K562 (cell line): ENCODE measurements around the gene ICAM2. TPM values are rescaled to one million over a fixed set of nuclear protein-coding genes. Genes with fewer than 3 reads are reported as not detected.

Experiments used
- ATAC-seq: fragments of 200-7000 bp; cut with Tn5 transposase; 3 replicates; pipeline ENCODE4 v1.9.1; 2020; ENCODE audit warnings: moderate library complexity
- BruUV-seq: library from RNA; stranded (reverse); fragments of 400-500 nt; replicated peaks from 2 replicates; lab custom pipeline; 2021; lab: Mats Ljungman, UMichigan
- CTCF ChIA-PET: fragments of 300-600 bp; formaldehyde crosslinking; extraction: SDS; loops from one replicate; lab custom pipeline; 2021; ENCODE audit warnings: low intra/inter-chr PET ratio; lab: Yijun Ruan, JAX
- POLR2A ChIA-PET: fragments of 300-600, 350-650 bp; sonication (Branson Sonifier 250); formaldehyde crosslinking; extraction: SDS; loops from one replicate; lab custom pipeline; 2021; ENCODE audit warnings: antibody characterized with exemption, inconsistent platforms; lab: Yijun Ruan, JAX
- DNase-seq, 4 experiments: peaks; one replicate each; pipeline versions ENCODE4 v3.0.0 to v3.0.0-alpha.2; 2011 to 2018; ENCODE audit warnings: low spot score in 3 of 4, mixed read lengths in 3 of 4; ENCODE audit errors: extremely low read depth in 1 of 4
- FAIRE-seq: peaks from 2 replicates; lab custom pipeline; 2011; peaks lifted over from hg19 to GRCh38; lab: Jason Lieb, UNC
- H2AFZ ChIP-seq: 2 replicates; pipeline ENCODE4 v1.6.0; 2011; ENCODE audit warnings: low read depth, low read length, control low read depth, inconsistent platforms
- H3K27ac ChIP-seq: fragments of 200-600 bp; 3 replicates; pipeline ENCODE4 v1.8.0; 2011; ENCODE audit warnings: low read depth, mild to moderate bottlenecking, control low read depth, inconsistent platforms, low read length, moderate library complexity, mixed read lengths; ENCODE audit errors: extremely low read depth
- H3K27me3 ChIP-seq, 2 experiments: fragments of 300-600 bp in 1 of 2; 2 replicates in 1 of 2; 3 replicates in 1 of 2; pipeline versions ENCODE4 v1.6.0 to v1.8.0; 2011; ENCODE audit warnings: inconsistent platforms in 2 of 2, low read length in 2 of 2, mild to moderate bottlenecking in 1 of 2, mixed read lengths in 1 of 2, moderate library complexity in 1 of 2; ENCODE audit not compliant: control insufficient read depth in 2 of 2, insufficient read depth in 2 of 2
- H3K36me3 ChIP-seq: fragments of 300-600 bp; 3 replicates; pipeline ENCODE4 v1.8.0; 2011; ENCODE audit warnings: mild to moderate bottlenecking, low read length, inconsistent platforms; ENCODE audit not compliant: control insufficient read depth, insufficient read depth
- H3K4me1 ChIP-seq, 2 experiments: fragments of 200-600 bp in 1 of 2; replicated peaks in 1 of 2; 2 replicates in 1 of 2; 3 replicates in 1 of 2; pipeline versions ENCODE4 v1.5.1 to v1.8.0; 2011; ENCODE audit warnings: inconsistent platforms in 2 of 2, low read length in 2 of 2, mild to moderate bottlenecking in 1 of 2, mixed read lengths in 1 of 2, moderate library complexity in 1 of 2; ENCODE audit not compliant: control insufficient read depth in 2 of 2, insufficient read depth in 2 of 2
- H3K4me2 ChIP-seq: 2 replicates; pipeline ENCODE4 v1.6.1; 2011; ENCODE audit warnings: low read length, control low read depth, inconsistent platforms, mixed read lengths; ENCODE audit not compliant: insufficient read depth
- H3K4me3 ChIP-seq: fragments of 200-600 bp; sonication (generic), shearing (Covaris generic); 2 replicates; pipeline ENCODE4 v1.5.1; 2016; ENCODE audit warnings: control low read depth, inconsistent platforms
- H3K79me2 ChIP-seq: fragments of 200-600 bp; 3 replicates; pipeline ENCODE4 v1.8.0; 2011; ENCODE audit warnings: low read length, inconsistent platforms; ENCODE audit not compliant: control insufficient read depth, insufficient read depth
- H3K9ac ChIP-seq, 2 experiments: 2 replicates each; pipeline versions ENCODE4 v1.6.0 to v1.6.1; 2011; ENCODE audit warnings: low read depth in 2 of 2, low read length in 2 of 2, control low read depth in 1 of 2, inconsistent platforms in 1 of 2, mild to moderate bottlenecking in 1 of 2, mixed read lengths in 1 of 2; ENCODE audit not compliant: insufficient read depth in 1 of 2
- H3K9me1 ChIP-seq: one replicate; pipeline ENCODE4 v1.6.0; 2011; ENCODE audit warnings: inconsistent platforms, mild to moderate bottlenecking, low read length, moderate library complexity; ENCODE audit not compliant: control insufficient read depth, insufficient read depth
- H3K9me3 ChIP-seq: replicated peaks from 2 replicates; pipeline ENCODE4 v1.5.1; 2011; ENCODE audit warnings: low read depth, low read length, inconsistent platforms; ENCODE audit not compliant: control insufficient read depth, insufficient read depth
- H4K20me1 ChIP-seq: replicated peaks from 2 replicates; pipeline ENCODE4 v1.6.1; 2011; ENCODE audit warnings: low read length, inconsistent platforms, mixed read lengths; ENCODE audit not compliant: control insufficient read depth, insufficient read depth
- LCOR ChIP-seq: sonication (generic); formaldehyde crosslinking; IDR thresholded peaks from 2 replicates; pipeline ENCODE4 v1.8.0; 2022; ENCODE audit warnings: mild to moderate bottlenecking, missing genetic modification reagents
- POLR2G ChIP-seq: fragments of 200-400 bp; formaldehyde crosslinking; IDR thresholded peaks from 2 replicates; pipeline ENCODE4 v1.6.1; 2017; ENCODE audit warnings: low read depth, mild to moderate bottlenecking, antibody characterized with exemption, low read length, moderate library complexity
- RBFOX2 ChIP-seq: fragments of 200-400 bp; formaldehyde crosslinking; IDR thresholded peaks from 2 replicates; pipeline ENCODE4 v1.6.1; 2017; ENCODE audit warnings: low read depth, mild to moderate bottlenecking, low read length, moderate library complexity
- SAFB ChIP-seq: fragments of 200-400 bp; formaldehyde crosslinking; IDR thresholded peaks from 2 replicates; pipeline ENCODE4 v1.6.1; 2017; ENCODE audit warnings: low read depth, low read length, borderline replicate concordance
- ZNF347 ChIP-seq: fragments of 450-650 bp; formaldehyde crosslinking; IDR thresholded peaks from 2 replicates; pipeline ENCODE4 v1.4.0; 2020; ENCODE audit warnings: low read depth, mild to moderate bottlenecking, moderate library complexity
- ZNF717 ChIP-seq: fragments of 250-450 bp; sonication (Bioruptor Pico); IDR thresholded peaks from 2 replicates; pipeline ENCODE4 v1.5.0; 2021
- ZNF830 ChIP-seq: fragments of 250-450 bp; sonication (Bioruptor Pico); IDR thresholded peaks from 2 replicates; pipeline ENCODE4 v1.5.0; 2021; ENCODE audit warnings: mild to moderate bottlenecking
- WGBS: fragments of 100-300 bp; shearing (Covaris generic); methylation state at CpG from one replicate; pipeline ENCODE4 v1.1.6; 2016; ENCODE audit warnings: low coverage, mixed read lengths; ENCODE audit not compliant: insufficient coverage; ENCODE audit errors: missing lambda C conversion rate; 5-methylcytosine and 5-hydroxymethylcytosine counted together
- in situ Hi-C: fragments of 300-500 bp; cut with MboI; formaldehyde crosslinking; loops from 4 replicates; pipeline ENCODE4 v1.15.0; 2018; ENCODE audit warnings: inconsistent platforms, mixed read lengths
- intact Hi-C: fragments of 100-400 bp; cut with micrococcal nuclease; formaldehyde crosslinking; loops from 2 replicates; pipeline ENCODE4 v1.14.2; 2022
- polyA plus RNA-seq, 8 experiments: library from polyadenylated mRNA; depleted of rRNA in 4 of 8; stranded (reverse) in 5 of 8; unstranded in 3 of 8; fragments of >200 nt; fragmentation: Nextera tagmentation in 2 of 8; fragmentation: Illumina TruSeq in 1 of 8; extraction: Ambion mirVana in 2 of 8; extraction: Trizol in 1 of 8; gene quantifications; 2 replicates each; pipeline versions ENCODE4 v1.2.1 to v1.2.3, GENCODE V29; 2011 to 2014; ENCODE audit warnings: inconsistent platforms in 1 of 8, missing spikeins in 1 of 8
- total RNA-seq, 7 experiments: library from RNA; depleted of rRNA in 6 of 7; stranded (reverse); fragments of >200 nt in 6 of 7; fragmentation: Illumina TruSeq in 2 of 7; extraction: Trizol in 2 of 7; gene quantifications; 2 replicates each; pipeline versions ENCODE4 v1.2.1 to v1.2.3, GENCODE V29; 2011 to 2021; ENCODE audit warnings: low replicate concordance in 1 of 7
- TF ChIP-seq, protein P1 (sequence below), 2 experiments: fragments of 450-650 bp in 1 of 2; sonication (generic) in 1 of 2; formaldehyde crosslinking in 1 of 2; IDR thresholded peaks; 2 replicates each; pipeline versions ENCODE4 v1.7.1 to v1.9.0; 2016 to 2022; ENCODE audit warnings: inconsistent platforms in 1 of 2, mild to moderate bottlenecking in 1 of 2, missing genetic modification reagents in 1 of 2

ICAM2 gene
- total and polyA plus RNA-seq, 9 of the 15 experiments (the other 6 are each of a cell fraction or from before 2014, with no cell fraction given) = 37.9 to 89.4 (median 60.6) TPM

DNA sequence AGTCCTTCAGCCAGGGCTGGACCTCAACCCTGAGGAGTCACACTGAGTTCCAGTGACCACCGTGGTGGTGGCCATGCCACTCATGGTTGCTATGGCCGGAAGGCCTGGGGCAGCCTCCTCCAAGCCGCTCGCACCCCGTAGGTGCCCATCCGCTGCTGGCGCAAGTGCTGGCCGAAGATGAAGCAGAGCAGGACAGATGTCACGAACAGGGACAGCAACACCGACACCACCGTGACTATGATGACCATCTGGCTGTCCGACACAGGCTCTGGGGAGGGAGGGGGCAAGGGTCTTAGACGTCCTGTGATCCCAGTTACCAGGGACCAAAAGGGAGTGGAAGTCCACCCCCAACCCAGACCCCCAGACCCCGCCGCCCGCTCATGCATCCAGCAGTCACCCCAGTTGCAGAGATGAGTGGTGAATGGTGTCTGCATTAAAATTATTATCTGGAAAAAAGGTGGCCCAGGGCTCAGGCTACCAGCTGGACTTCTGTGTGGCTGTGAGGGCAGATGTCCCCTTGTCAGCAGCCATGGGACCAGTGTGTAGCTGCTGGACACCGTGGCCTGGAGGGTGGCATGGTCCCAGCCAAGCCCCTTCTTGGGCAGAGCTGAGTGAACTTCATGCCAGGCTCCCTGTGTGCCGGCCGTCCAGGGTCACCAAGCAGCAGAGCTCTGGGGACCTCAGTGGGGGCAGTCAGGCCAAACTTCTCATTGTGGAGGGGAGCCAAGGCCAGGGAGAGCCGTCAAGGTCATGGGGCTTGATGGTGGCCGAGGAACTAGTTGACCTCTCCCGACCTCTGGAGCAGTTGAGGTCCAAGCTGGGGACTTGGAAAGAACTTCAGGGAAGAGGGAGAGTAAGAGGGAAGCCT, 17.5 kb downstream of the ICAM2 start:
- Histone ChIP-seq H3K4me1 (peaks cover 18 to 76% of the 10 kb centered on the region in 2 experiments), H3K27ac (no peak overlapping the region)
- WGBS = 93% methylated on average over 20 of the region's 22 CpGs
- no peak for TF ChIP-seq LCOR (CRISPR knock-in tag)
- TF ChIP-seq ZNF347 (CRISPR knock-in tag) = no peak
- TF ChIP-seq, protein P1, sequence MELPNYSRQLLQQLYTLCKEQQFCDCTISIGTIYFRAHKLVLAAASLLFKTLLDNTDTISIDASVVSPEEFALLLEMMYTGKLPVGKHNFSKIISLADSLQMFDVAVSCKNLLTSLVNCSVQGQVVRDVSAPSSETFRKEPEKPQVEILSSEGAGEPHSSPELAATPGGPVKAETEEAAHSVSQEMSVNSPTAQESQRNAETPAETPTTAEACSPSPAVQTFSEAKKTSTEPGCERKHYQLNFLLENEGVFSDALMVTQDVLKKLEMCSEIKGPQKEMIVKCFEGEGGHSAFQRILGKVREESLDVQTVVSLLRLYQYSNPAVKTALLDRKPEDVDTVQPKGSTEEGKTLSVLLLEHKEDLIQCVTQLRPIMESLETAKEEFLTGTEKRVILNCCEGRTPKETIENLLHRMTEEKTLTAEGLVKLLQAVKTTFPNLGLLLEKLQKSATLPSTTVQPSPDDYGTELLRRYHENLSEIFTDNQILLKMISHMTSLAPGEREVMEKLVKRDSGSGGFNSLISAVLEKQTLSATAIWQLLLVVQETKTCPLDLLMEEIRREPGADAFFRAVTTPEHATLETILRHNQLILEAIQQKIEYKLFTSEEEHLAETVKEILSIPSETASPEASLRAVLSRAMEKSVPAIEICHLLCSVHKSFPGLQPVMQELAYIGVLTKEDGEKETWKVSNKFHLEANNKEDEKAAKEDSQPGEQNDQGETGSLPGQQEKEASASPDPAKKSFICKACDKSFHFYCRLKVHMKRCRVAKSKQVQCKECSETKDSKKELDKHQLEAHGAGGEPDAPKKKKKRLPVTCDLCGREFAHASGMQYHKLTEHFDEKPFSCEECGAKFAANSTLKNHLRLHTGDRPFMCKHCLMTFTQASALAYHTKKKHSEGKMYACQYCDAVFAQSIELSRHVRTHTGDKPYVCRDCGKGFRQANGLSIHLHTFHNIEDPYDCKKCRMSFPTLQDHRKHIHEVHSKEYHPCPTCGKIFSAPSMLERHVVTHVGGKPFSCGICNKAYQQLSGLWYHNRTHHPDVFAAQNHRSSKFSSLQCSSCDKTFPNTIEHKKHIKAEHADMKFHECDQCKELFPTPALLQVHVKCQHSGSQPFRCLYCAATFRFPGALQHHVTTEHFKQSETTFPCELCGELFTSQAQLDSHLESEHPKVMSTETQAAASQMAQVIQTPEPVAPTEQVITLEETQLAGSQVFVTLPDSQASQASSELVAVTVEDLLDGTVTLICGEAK (IDR thresholded peaks at IDR 0.05) = no peak
- TF ChIP-seq, protein P1 (CRISPR knock-in tag; IDR thresholded peaks at IDR 0.05) = no peak
- TF ChIP-seq SAFB = no peak
- TF ChIP-seq ZNF830 (CRISPR knock-in tag) = no peak
- TF ChIP-seq RBFOX2 = peak; percentile 31
- TF ChIP-seq ZNF717 (CRISPR knock-in tag) = no peak
- peak; percentile 27; the same call in 1 of the 2 replicates for TF ChIP-seq POLR2G
- TF ChIP-seq, all 486 proteins: peak for 2
- Histone ChIP-seq H3K4me3 (no peak overlapping the region), H3K27me3 (no peaks in the 10 kb centered on the region), H2AFZ (no peak overlapping the region), H3K9me1 (no peaks in the 10 kb centered on the region), H3K36me3 (peaks cover 31% of the 10 kb centered on the region), H4K20me1 (no peaks in the 10 kb centered on the region), H3K4me2 (no peak overlapping the region), H3K9me3 (no peaks in the 10 kb centered on the region), H3K79me2 (peaks cover 22% of the 10 kb centered on the region), H3K9ac (peak overlapping the region in 1 of 2 experiments; percentile 26; a peak in 1 of 4 replicates)
- DNase-seq (peak in 2 of 4 experiments; percentile 6 to 11), FAIRE-seq (no peak), ATAC-seq (no peak)
- intact Hi-C loops = no loop called here
- in situ Hi-C loops = no loop called here
- no TSS peak for BruUV-seq
- POLR2A ChIA-PET = interaction anchor here (0.8 to 1.4 kb wide), 3 partner anchors 14 to 127 kb away, joined by 3 to 4 read pairs (median 4); partner anchors contain the start of gene ERN1
- CTCF ChIA-PET = no interaction called here
